Measurements from ENCODE around the gene JAM3. TPM values are rescaled to one million over a fixed set of nuclear protein-coding genes. Genes with fewer than 3 reads are reported as not detected.
A peak's percentile ranks its signal among the peaks of the same experiment; 100 is the strongest.

Gene JAM3
- total and polyA plus RNA-seq, 9 of the 15 experiments (the other 6 are each of a cell fraction or from before 2014, with no cell fraction given): 0.22 to 0.76 (median 0.40) TPM

DNA sequence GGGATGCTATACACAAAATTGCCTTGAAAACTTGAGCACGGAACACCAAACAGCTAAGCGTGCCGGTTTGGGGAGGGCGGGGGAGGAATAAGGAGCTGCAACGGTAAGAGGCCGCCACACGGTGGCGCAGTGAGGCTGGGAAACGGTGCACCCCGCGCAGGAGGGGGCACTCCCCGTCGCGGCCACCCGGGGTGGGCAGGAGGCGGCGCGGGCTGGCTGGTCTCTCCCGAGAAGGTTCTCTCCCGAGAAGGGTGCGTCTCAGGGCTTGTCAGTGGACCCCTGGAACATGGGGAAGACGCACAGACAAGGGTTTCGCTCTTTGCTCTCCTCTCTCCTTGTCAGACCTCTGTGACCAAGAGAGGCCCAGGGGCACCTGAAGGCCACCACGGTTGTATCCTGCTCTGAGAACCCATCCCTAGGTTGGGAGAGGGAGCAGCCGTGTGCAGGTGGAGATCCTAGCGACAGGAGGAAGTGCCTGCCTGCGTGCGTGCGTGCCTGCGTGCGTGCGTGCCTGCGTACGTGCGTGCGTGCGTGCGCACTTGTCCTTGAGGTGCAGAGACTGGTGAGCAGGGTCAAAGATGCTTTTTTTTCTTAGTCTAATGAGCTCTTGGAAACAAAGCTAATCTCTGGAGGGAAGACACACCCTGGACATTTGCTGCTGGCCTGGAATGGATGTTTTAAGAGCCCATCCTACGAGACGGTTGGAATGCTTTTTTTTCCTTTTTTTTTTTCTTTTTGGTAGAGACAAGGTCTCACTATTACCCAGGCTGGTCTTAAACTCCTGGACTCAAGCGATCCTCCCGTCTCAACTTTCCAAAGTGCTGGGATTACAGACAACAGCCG, 18.1 kb upstream of the JAM3 start:
- Histone ChIP-seq H3K4me2 (ENCODE audit: insufficient read depth, low read length) (peak overlapping the region; percentile 14; the same call in 1 of the 2 replicates), H2AFZ (ENCODE audit: low read depth, low read length) (no peak overlapping the region), H3K9ac (ENCODE audit: insufficient read depth in 1 of 2, low read depth in 2 of 2, low read length in 2 of 2) (0 out of 4 replicates have a peak overlapping the region, but pooled peaks of 1 of the 2 experiments have one; percentile 3), H3K4me3 (no peak overlapping the region), H3K27ac (ENCODE audit: extremely low read depth, low read depth, low read length) (no peak overlapping the region), H3K36me3 (ENCODE audit: control insufficient read depth, insufficient read depth, low read length) (no peaks in the 10 kb centered on the region), H3K4me1 (replicated peaks in 1 of 2; ENCODE audit: control insufficient read depth in 2 of 2, insufficient read depth in 2 of 2, low read length in 2 of 2) (peaks cover 0 to 10% of the 10 kb centered on the region in 2 experiments; a peak in 3 of 5 replicates), H4K20me1 (replicated peaks; ENCODE audit: control insufficient read depth, insufficient read depth, low read length) (peaks cover 3% of the 10 kb centered on the region; the same call in 1 of the 2 replicates), H3K9me3 (replicated peaks; ENCODE audit: control insufficient read depth, insufficient read depth, low read depth, low read length) (no peaks in the 10 kb centered on the region), H3K79me2 (ENCODE audit: control insufficient read depth, insufficient read depth, low read length) (no peaks in the 10 kb centered on the region), H3K27me3 (ENCODE audit: control insufficient read depth in 2 of 2, insufficient read depth in 2 of 2, low read length in 2 of 2) (peaks cover 6 to 49% of the 10 kb centered on the region in 2 experiments), H3K9me1 (ENCODE audit: control insufficient read depth, insufficient read depth, low read length) (no peaks in the 10 kb centered on the region)
- BruUV-seq (replicated peaks): no TSS peak
- WGBS (ENCODE audit: insufficient coverage, low coverage, missing lambda C conversion rate): 9% methylated on average over 24 of the region's 43 CpGs
- in situ Hi-C loops (cut with MboI): no loop called here
- intact Hi-C loops (cut with micrococcal nuclease): loop anchor here (1.0 to 5.0 kb wide), 3 partner anchors 89 to 973 kb away; no protein-coding TSS in a partner anchor
- peak; percentile 76 to 91 (median 90) for DNase-seq (ENCODE audit: extremely low read depth in 1 of 4, low spot score in 3 of 4)
- peak; percentile 98 for ATAC-seq
- POLR2A ChIA-PET: interaction anchor here (0.6 to 1.3 kb wide), 4 partner anchors 8 to 195 kb away, joined by 3 to 5 read pairs (median 4); no protein-coding TSS in a partner anchor
- CTCF ChIA-PET (ENCODE audit: low intra/inter-chr PET ratio): interaction anchor here (0.7 to 1.2 kb wide), 2 partner anchors 48 to 124 kb away, joined by 3 to 4 read pairs; no protein-coding TSS in a partner anchor
- FAIRE-seq: peak; percentile 88
- TF ChIP-seq SMARCC2 (IDR thresholded peaks at IDR 0.05; ENCODE audit: low read depth) (no peak), MYC (IDR thresholded peaks at IDR 0.05; ENCODE audit: low read depth, low read length) (0 out of 2 replicates have a peak, but pooled peaks have one; percentile 22), MYC (CRISPR knock-in tag; IDR thresholded peaks at IDR 0.05; ENCODE audit: borderline replicate concordance, low read depth) (no peak), ZKSCAN3 (CRISPR knock-in tag; IDR thresholded peaks at IDR 0.05) (no peak), ZNF121 (CRISPR knock-in tag; conservative IDR thresholded peaks at IDR 0.05) (no peak), BACH1 (tag; IDR thresholded peaks at IDR 0.05) (no peak), HMGN3 (IDR thresholded peaks at IDR 0.05; ENCODE audit: borderline replicate concordance, extremely low read depth, insufficient read length, low read depth, low read length) (no peak), EGR1 (conservative IDR thresholded peaks at IDR 0.05) (peak; percentile 45), PRPF4 (IDR thresholded peaks at IDR 0.05; ENCODE audit: insufficient read depth, low read depth, low read length, poor library complexity, severe bottlenecking) (no peak), EHMT2 (IDR thresholded peaks at IDR 0.05) (no peak), ZC3H4 (CRISPR knock-in tag; IDR thresholded peaks at IDR 0.05; ENCODE audit: borderline replicate concordance) (no peak), SREBF2 (CRISPR knock-in tag; IDR thresholded peaks at IDR 0.05) (no peak), CHD1 (IDR thresholded peaks at IDR 0.05; ENCODE audit: low read length) (no peak), POLR2A (conservative IDR thresholded peaks at IDR 0.05) (no peak), NRF1 (conservative IDR thresholded peaks at IDR 0.05 in 1 of 2, IDR thresholded peaks at IDR 0.05 in 1 of 2) (peak; percentile 59 to 70), RCOR1 (IDR thresholded peaks at IDR 0.05; ENCODE audit: borderline replicate concordance in 1 of 2, low read depth in 2 of 2, low read length in 2 of 2) (0 out of 4 replicates have a peak, but pooled peaks of 1 of the 2 experiments have one; percentile 8), FOXK1 (CRISPR knock-in tag; IDR thresholded peaks at IDR 0.05; ENCODE audit: borderline replicate concordance) (no peak)
- TF ChIP-seq, protein P1, sequence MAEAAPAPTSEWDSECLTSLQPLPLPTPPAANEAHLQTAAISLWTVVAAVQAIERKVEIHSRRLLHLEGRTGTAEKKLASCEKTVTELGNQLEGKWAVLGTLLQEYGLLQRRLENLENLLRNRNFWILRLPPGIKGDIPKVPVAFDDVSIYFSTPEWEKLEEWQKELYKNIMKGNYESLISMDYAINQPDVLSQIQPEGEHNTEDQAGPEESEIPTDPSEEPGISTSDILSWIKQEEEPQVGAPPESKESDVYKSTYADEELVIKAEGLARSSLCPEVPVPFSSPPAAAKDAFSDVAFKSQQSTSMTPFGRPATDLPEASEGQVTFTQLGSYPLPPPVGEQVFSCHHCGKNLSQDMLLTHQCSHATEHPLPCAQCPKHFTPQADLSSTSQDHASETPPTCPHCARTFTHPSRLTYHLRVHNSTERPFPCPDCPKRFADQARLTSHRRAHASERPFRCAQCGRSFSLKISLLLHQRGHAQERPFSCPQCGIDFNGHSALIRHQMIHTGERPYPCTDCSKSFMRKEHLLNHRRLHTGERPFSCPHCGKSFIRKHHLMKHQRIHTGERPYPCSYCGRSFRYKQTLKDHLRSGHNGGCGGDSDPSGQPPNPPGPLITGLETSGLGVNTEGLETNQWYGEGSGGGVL (CRISPR knock-in tag; IDR thresholded peaks at IDR 0.05): no peak
- TF ChIP-seq, protein P2, sequence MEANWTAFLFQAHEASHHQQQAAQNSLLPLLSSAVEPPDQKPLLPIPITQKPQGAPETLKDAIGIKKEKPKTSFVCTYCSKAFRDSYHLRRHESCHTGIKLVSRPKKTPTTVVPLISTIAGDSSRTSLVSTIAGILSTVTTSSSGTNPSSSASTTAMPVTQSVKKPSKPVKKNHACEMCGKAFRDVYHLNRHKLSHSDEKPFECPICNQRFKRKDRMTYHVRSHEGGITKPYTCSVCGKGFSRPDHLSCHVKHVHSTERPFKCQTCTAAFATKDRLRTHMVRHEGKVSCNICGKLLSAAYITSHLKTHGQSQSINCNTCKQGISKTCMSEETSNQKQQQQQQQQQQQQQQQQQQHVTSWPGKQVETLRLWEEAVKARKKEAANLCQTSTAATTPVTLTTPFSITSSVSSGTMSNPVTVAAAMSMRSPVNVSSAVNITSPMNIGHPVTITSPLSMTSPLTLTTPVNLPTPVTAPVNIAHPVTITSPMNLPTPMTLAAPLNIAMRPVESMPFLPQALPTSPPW (CRISPR knock-in tag; IDR thresholded peaks at IDR 0.05): peak; percentile 87
